ENCODE results near the gene PRSS8.

PRSS8 gene

GRCh38 chr16:31134625-31135534 is 647 bp downstream of the PRSS8 start:
- peak overlapping the region; percentile 19 for H3K4me3 ChIP-seq (ENCODE audit: low read length)
- TF ChIP-seq, protein P1, sequence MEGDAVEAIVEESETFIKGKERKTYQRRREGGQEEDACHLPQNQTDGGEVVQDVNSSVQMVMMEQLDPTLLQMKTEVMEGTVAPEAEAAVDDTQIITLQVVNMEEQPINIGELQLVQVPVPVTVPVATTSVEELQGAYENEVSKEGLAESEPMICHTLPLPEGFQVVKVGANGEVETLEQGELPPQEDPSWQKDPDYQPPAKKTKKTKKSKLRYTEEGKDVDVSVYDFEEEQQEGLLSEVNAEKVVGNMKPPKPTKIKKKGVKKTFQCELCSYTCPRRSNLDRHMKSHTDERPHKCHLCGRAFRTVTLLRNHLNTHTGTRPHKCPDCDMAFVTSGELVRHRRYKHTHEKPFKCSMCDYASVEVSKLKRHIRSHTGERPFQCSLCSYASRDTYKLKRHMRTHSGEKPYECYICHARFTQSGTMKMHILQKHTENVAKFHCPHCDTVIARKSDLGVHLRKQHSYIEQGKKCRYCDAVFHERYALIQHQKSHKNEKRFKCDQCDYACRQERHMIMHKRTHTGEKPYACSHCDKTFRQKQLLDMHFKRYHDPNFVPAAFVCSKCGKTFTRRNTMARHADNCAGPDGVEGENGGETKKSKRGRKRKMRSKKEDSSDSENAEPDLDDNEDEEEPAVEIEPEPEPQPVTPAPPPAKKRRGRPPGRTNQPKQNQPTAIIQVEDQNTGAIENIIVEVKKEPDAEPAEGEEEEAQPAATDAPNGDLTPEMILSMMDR (conservative IDR thresholded peaks at IDR 0.05; ENCODE audit: low read depth, low read length): no peak
- peak; percentile 28 for DNase-seq (ENCODE audit: low read depth)

DNA sequence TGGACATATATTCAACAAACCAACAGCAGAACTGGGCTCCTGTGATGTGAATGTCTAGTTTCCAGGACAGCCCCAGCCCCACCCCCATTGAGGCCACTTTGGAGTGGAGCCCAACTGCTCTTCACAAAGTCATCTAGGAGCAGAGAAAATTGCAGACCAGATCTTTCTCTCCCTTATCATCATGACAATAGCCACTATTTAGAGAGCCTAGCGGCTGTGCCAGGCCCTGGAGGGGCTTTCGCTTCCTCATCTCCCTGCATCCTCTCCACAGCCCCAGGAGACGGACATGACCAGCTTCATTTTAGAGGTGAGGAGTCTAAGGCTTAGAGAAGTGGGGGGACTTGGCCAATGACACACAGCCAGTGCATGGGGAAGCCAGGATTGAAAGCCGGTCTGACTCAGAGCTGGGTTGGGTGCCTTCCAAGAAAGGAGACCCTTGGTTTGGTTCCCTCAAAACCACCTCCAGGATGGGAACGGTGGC is 1.4 kb downstream of the PRSS8 start:
- DNase-seq (ENCODE audit: low read depth): no peak
- H3K4me3 ChIP-seq (ENCODE audit: low read length): no peak overlapping the region
- TF ChIP-seq, protein P1 (conservative IDR thresholded peaks at IDR 0.05; ENCODE audit: low read depth, low read length): no peak

DNA sequence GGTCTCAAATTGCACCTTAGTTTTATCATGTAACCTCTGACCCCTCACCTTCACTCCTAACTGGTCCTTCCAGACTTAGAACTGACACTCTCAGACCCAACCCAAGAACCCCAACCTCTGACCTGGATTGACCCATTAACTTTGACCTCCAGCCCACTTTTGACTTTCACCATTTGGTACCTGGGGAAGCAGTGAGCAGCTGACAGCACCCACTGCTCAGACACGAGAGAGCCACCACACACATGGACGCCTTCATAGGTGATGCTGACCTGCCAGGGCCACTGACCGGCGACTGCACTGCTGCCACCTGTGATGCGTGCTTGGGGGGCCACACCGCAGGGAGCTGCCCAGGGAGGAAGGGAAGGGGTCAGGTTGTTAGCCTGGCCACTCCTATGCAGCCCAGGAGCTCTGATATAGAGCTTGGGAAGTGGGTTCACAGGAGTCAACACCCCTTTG is 2.5 kb downstream of the PRSS8 start:
- TF ChIP-seq, protein P1 (conservative IDR thresholded peaks at IDR 0.05; ENCODE audit: low read depth, low read length): no peak
- no peak overlapping the region for H3K4me3 ChIP-seq (ENCODE audit: low read length)
- no peak for DNase-seq (ENCODE audit: low read depth)

DNA sequence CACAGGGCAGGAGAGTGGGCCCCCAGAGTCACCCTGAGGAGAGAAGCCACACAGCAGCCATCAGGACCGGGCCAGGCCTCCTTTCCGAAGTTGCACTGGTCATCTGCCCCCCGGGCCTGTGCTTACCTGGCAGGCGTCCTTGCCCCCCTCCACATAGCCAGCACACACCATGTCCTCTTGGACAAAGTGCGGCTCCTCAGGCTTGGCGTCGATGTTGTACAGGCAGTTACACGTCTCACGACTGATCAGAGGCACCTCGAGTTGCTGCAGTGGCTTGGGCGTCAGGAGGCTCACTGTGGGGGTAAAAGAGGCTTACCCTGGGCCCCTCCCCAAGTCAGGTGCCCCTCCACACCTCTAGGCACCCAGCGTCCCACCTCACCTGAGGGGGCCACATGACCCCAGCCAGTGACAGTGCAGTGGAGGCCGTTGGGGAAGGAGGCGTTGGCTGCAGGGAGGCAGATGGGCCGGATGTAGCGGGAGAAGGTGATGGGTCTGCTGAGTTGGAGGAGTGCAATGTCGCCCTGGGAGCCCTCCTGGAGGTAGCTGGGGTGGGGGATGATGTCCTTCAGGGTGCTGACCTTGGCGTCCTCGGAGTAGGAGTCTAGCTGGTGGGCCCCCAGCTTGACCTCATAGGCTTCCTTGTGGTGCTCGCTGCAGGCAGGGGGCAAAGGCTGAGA is 3.1 kb downstream of the PRSS8 start:
- TF ChIP-seq, protein P1 (conservative IDR thresholded peaks at IDR 0.05; ENCODE audit: low read depth, low read length): no peak
- DNase-seq (ENCODE audit: low read depth): no peak
- no peak overlapping the region for H3K4me3 ChIP-seq (ENCODE audit: low read length)

DNA sequence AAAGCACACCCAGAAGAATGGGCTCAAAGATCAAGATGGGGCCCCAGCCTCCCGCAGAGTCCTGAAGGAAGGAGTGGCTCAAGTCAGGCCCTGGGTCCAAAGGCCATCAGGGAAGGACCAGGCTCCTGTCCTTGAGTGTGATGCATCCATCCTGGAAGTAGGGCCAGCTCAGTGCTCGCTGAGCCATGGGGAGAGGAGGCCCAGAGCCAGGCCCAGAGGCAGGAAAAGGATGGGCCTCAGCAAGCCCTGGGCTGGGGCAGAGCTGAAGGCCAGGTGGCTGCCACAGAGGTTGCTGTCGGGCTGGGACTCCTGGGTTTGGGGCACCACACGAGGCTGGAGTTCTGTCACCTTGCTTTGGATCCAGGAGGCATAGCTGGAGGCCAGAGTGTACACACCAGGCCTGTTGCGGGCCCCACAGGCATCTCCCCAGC is 3.7 kb downstream of the PRSS8 start:
- no peak overlapping the region for H3K4me3 ChIP-seq (ENCODE audit: low read length)
- no peak for DNase-seq (ENCODE audit: low read depth)
- TF ChIP-seq, protein P1 (conservative IDR thresholded peaks at IDR 0.05; ENCODE audit: low read depth, low read length): no peak

- no peak for DNase-seq (ENCODE audit: low read depth)
- TF ChIP-seq, protein P1 (conservative IDR thresholded peaks at IDR 0.05; ENCODE audit: low read depth, low read length): no peak
- H3K4me3 ChIP-seq (ENCODE audit: low read length): no peak overlapping the region
These were observed 4.1 kb downstream of the PRSS8 start for GRCh38 chr16:31131416-31131815.

All from retinal pigment epithelial cell (primary cell).